ENCODE measurements around the gene RASSF1.

GRCh38 chr3:50299638-50299928 lies 41.1 kb downstream of the RASSF1 start:
- TF ChIP-seq CTCF (IDR thresholded peaks at IDR 0.05; ENCODE audit: insufficient read depth, low read depth, low read length) (no peak), EZH2 (IDR thresholded peaks at IDR 0.05; ENCODE audit: insufficient read depth, low read length) (no peak)

Measured in astrocyte (in vitro differentiated cells and primary cell).